Erythroblast (primary cell): ENCODE data around the gene MSX1.

ENCODE experiments used
- GATA1 ChIP-seq: IDR thresholded peaks from 2 replicates; pipeline ENCODE4 v1.6.1; 2011; ENCODE audit warnings: low read depth, mild to moderate bottlenecking, control low read depth, low read length, moderate library complexity
- POLR2A ChIP-seq: IDR thresholded peaks from 2 replicates; pipeline ENCODE4 v1.6.1; 2011; ENCODE audit warnings: mild to moderate bottlenecking, low read length

- no peak for TF ChIP-seq POLR2A
- TF ChIP-seq GATA1, result no peak
Measured at GRCh38 chr4:4821577-4821976, 37.9 kb upstream of the MSX1 start.
